Mucosa of descending colon (tissue), 3 donors: ENCODE results near the gene CLEC16A. TPM values are rescaled to one million over a fixed set of nuclear protein-coding genes. Genes with fewer than 3 reads are reported as not detected.
A peak's percentile ranks its signal among the peaks of the same experiment; 100 is the strongest.

ENCODE experiments used
- ATAC-seq: fragments of 200-7000 bp; cut with Tn5 transposase; one replicate; pipeline ENCODE4 v1.9.1; 2020; ENCODE audit warnings: mild to moderate bottlenecking, moderate library complexity
- DNase-seq, 3 donors: peaks; one replicate each; pipeline ENCODE4 v3.0.0-alpha.2; 2020
- H3K36me3 ChIP-seq: fragments of 200-600 bp; one replicate; pipeline ENCODE4 v1.8.0; 2021; ENCODE audit warnings: low read depth, mild to moderate bottlenecking
- H3K4me1 ChIP-seq: fragments of 200-600 bp; one replicate; pipeline ENCODE4 v1.8.0; 2021; ENCODE audit warnings: low read depth, mild to moderate bottlenecking
- H3K4me3 ChIP-seq: fragments of 200-600 bp; one replicate; pipeline ENCODE4 v1.8.0; 2021; ENCODE audit warnings: mild to moderate bottlenecking
- H3K9me3 ChIP-seq: fragments of 200-600 bp; one replicate; pipeline ENCODE4 v1.8.0; 2021; ENCODE audit warnings: mild to moderate bottlenecking
- CTCF ChIP-seq: fragments of 200-600 bp; IDR thresholded peaks from one replicate; pipeline ENCODE4 v1.8.0; 2022; ENCODE audit warnings: antibody characterized with exemption, mild to moderate bottlenecking
- intact Hi-C, 2 donors: fragments of 100-400 bp; cut with DNase I in 1 of 2; cut with micrococcal nuclease in 1 of 2; formaldehyde crosslinking; loops; one replicate each; pipeline versions ENCODE4 v1.11.0 to v1.11.1; 2022; cut with DNase I, micrococcal nuclease
- total RNA-seq, 3 donors: library from RNA; stranded (reverse); fragmentation: NEBNext Ultra II Directional in 2 of 3; extraction: Animal tissue kit (Norgen Biotek cat#: 25700) in 2 of 3; gene quantifications; one replicate each; pipeline versions ENCODE4 v1.2.1 to v1.2.4, GENCODE V29; 2021 to 2023
- donor health status: DM: no; HTN: no; CAD: no; lungs with moderate emphysema.
- donor health status: DM: no; HTN: no; CAD: no.
- donor health status: DM: no; HTN: yes; CAD: no.

The CLEC16A gene
- total RNA-seq, 3 donors from 2014 or later: 30.3 to 38.1 (median 37.1) TPM

GRCh38 chr16:11174141-11174540 is 229.8 kb downstream of the CLEC16A start:
- Histone ChIP-seq H3K4me1 (no peaks in the 10 kb centered on the region), H3K36me3 (no peaks in the 10 kb centered on the region), H3K9me3 (no peaks in the 10 kb centered on the region), H3K4me3 (no peak overlapping the region)
- DNase-seq: no peak
- no peak for ATAC-seq
- TF ChIP-seq CTCF: no peak
- intact Hi-C loops: no loop called here

GRCh38 chr16:11175106-11175786 is 230.9 kb downstream of the CLEC16A start:
- ATAC-seq: no peak
- H3K36me3 ChIP-seq: no peaks in the 10 kb centered on the region

GRCh38 chr16:11175787-11176341 is 231.5 kb downstream of the CLEC16A start:
- Histone ChIP-seq H3K9me3 (no peaks in the 10 kb centered on the region), H3K36me3 (no peaks in the 10 kb centered on the region), H3K4me1 (no peaks in the 10 kb centered on the region), H3K4me3 (no peak overlapping the region)
- intact Hi-C loops: no loop called here
- DNase-seq: no peak
- no peak for ATAC-seq
- no peak for TF ChIP-seq CTCF

More at GRCh38 chr16:11175106-11175786, 230.9 kb downstream of the CLEC16A start:
- Histone ChIP-seq H3K4me3 (no peak overlapping the region), H3K4me1 (no peaks in the 10 kb centered on the region), H3K9me3 (no peaks in the 10 kb centered on the region)
- no peak for TF ChIP-seq CTCF
- DNase-seq: peak in 1 of 3 donors; percentile 34
- intact Hi-C loops: no loop called here

GRCh38 chr16:11177578-11178160 is 233.3 kb downstream of the CLEC16A start:
- no peaks in the 10 kb centered on the region for H3K9me3 ChIP-seq
- H3K36me3 ChIP-seq: no peaks in the 10 kb centered on the region
- H3K4me1 ChIP-seq: no peaks in the 10 kb centered on the region
- ATAC-seq (no peak), DNase-seq (peak in 1 of 3 donors; percentile 24)
- intact Hi-C loops: no loop called here
- TF ChIP-seq CTCF: no peak
- H3K4me3 ChIP-seq: no peak overlapping the region

- intact Hi-C loops: no loop called here
- H3K36me3 ChIP-seq: no peaks in the 10 kb centered on the region
These were observed 234.1 kb downstream of the CLEC16A start for GRCh38 chr16:11178424-11178823.

More at GRCh38 chr16:11178424-11178823, 234.1 kb downstream of the CLEC16A start:
- TF ChIP-seq CTCF: no peak
- ATAC-seq: no peak
- Histone ChIP-seq H3K9me3 (no peaks in the 10 kb centered on the region), H3K4me3 (no peak overlapping the region), H3K4me1 (no peaks in the 10 kb centered on the region)
- no peak for DNase-seq
